ENCODE results near the gene PSME1. TPM values are rescaled to one million over a fixed set of nuclear protein-coding genes. Genes with fewer than 3 reads are reported as not detected.

PSME1 gene
- total RNA-seq, 2 donors from 2014 or later, result 68.6 to 108 TPM

- no peaks in the 10 kb centered on the region for H3K9me3 ChIP-seq (ENCODE audit: control insufficient read depth, low read length)
- H3K9ac ChIP-seq (ENCODE audit: extremely low read depth, low read length, poor library complexity, severe bottlenecking), result no peak overlapping the region
- no peaks in the 10 kb centered on the region for H3K27me3 ChIP-seq (ENCODE audit: control insufficient read depth, insufficient read depth, low read length, poor library complexity, severe bottlenecking)
- peaks cover 61% of the 10 kb centered on the region for H3K36me3 ChIP-seq (ENCODE audit: control insufficient read depth, insufficient read depth, low read length)
- H3K4me3 Mint-ChIP-seq, result no peak overlapping the region
- H3K27ac ChIP-seq (ENCODE audit: low read depth, low read length), result no peak overlapping the region
- 95 to 100% methylated on average over 3 to 11 of the region's 11 CpGs for WGBS, 2 experiments (ENCODE audit: insufficient coverage in 1 of 2, insufficient read length in 1 of 2)
- H3K4me1 Mint-ChIP-seq, result peaks cover 10% of the 10 kb centered on the region
- DNase-seq, result no peak
- no peak overlapping the region for H3K27ac Mint-ChIP-seq
- peaks cover 6% of the 10 kb centered on the region for H3K4me1 ChIP-seq (ENCODE audit: control insufficient read depth, insufficient read depth, low read length)
- TF ChIP-seq, protein P1, sequence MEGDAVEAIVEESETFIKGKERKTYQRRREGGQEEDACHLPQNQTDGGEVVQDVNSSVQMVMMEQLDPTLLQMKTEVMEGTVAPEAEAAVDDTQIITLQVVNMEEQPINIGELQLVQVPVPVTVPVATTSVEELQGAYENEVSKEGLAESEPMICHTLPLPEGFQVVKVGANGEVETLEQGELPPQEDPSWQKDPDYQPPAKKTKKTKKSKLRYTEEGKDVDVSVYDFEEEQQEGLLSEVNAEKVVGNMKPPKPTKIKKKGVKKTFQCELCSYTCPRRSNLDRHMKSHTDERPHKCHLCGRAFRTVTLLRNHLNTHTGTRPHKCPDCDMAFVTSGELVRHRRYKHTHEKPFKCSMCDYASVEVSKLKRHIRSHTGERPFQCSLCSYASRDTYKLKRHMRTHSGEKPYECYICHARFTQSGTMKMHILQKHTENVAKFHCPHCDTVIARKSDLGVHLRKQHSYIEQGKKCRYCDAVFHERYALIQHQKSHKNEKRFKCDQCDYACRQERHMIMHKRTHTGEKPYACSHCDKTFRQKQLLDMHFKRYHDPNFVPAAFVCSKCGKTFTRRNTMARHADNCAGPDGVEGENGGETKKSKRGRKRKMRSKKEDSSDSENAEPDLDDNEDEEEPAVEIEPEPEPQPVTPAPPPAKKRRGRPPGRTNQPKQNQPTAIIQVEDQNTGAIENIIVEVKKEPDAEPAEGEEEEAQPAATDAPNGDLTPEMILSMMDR (conservative IDR thresholded peaks at IDR 0.05), result no peak
- no peaks in the 10 kb centered on the region for H3K27me3 Mint-ChIP-seq (ENCODE audit: insufficient read depth)
- peaks cover 63% of the 10 kb centered on the region for H3K36me3 Mint-ChIP-seq (ENCODE audit: low read depth)
- H3K4me3 ChIP-seq (ENCODE audit: low read length), result no peak overlapping the region
- H3K9me3 Mint-ChIP-seq, result no peaks in the 10 kb centered on the region
Measured at GRCh38 chr14:24159777-24160498, 23.9 kb downstream of the PSME1 start.

GRCh38 chr14:24160499-24160849, 24.5 kb downstream of the PSME1 start:
- DNase-seq, result no peak
- Mint-ChIP-seq H3K4me1 (peaks cover 10% of the 10 kb centered on the region), H3K27ac (no peak overlapping the region), H3K27me3 (ENCODE audit: insufficient read depth) (no peaks in the 10 kb centered on the region), H3K36me3 (ENCODE audit: low read depth) (peaks cover 59% of the 10 kb centered on the region), H3K9me3 (no peaks in the 10 kb centered on the region), H3K4me3 (no peak overlapping the region)
- 98% methylated on average over 4 of the region's 4 CpGs; no CpG with 5 or more reads in 1 of the 2 experiments for WGBS, 2 experiments (ENCODE audit: insufficient coverage in 1 of 2, insufficient read length in 1 of 2)
- Histone ChIP-seq H3K27ac (ENCODE audit: low read depth, low read length) (no peak overlapping the region), H3K9ac (ENCODE audit: extremely low read depth, low read length, poor library complexity, severe bottlenecking) (no peak overlapping the region), H3K36me3 (ENCODE audit: control insufficient read depth, insufficient read depth, low read length) (peaks cover 55% of the 10 kb centered on the region), H3K4me1 (ENCODE audit: control insufficient read depth, insufficient read depth, low read length) (peaks cover 6% of the 10 kb centered on the region), H3K9me3 (ENCODE audit: control insufficient read depth, low read length) (no peaks in the 10 kb centered on the region), H3K27me3 (ENCODE audit: control insufficient read depth, insufficient read depth, low read length, poor library complexity, severe bottlenecking) (no peaks in the 10 kb centered on the region), H3K4me3 (ENCODE audit: low read length) (no peak overlapping the region)
- TF ChIP-seq, protein P1 (conservative IDR thresholded peaks at IDR 0.05), result no peak

- H3K27ac ChIP-seq (ENCODE audit: low read depth, low read length), result no peak within 1 kb of the TSS
- no peaks in the 10 kb centered on the region for H3K9me3 Mint-ChIP-seq
- no peaks in the 10 kb centered on the region for H3K27me3 ChIP-seq (ENCODE audit: control insufficient read depth, insufficient read depth, low read length, poor library complexity, severe bottlenecking)
- H3K4me3 ChIP-seq (ENCODE audit: low read length), result peak within 1 kb of the TSS; percentile 72
- WGBS, 2 experiments (ENCODE audit: insufficient coverage in 1 of 2, insufficient read length in 1 of 2), result 4 to 13% methylated on average over 7 to 11 of the region's 12 CpGs
- peaks cover 56% of the 10 kb centered on the region for H3K36me3 Mint-ChIP-seq (ENCODE audit: low read depth)
- peaks cover 50% of the 10 kb centered on the region for H3K36me3 ChIP-seq (ENCODE audit: control insufficient read depth, insufficient read depth, low read length)
- H3K27ac Mint-ChIP-seq, result peak within 1 kb of the TSS; percentile 89
- H3K9ac ChIP-seq (ENCODE audit: extremely low read depth, low read length, poor library complexity, severe bottlenecking), result peak within 1 kb of the TSS; percentile 28
- no peaks in the 10 kb centered on the region for H3K9me3 ChIP-seq (ENCODE audit: control insufficient read depth, low read length)
- H3K4me3 Mint-ChIP-seq, result peak within 1 kb of the TSS; percentile 52
- no peaks in the 10 kb centered on the region for H3K27me3 Mint-ChIP-seq (ENCODE audit: insufficient read depth)
- TF ChIP-seq, protein P1 (conservative IDR thresholded peaks at IDR 0.05), result peak; percentile 96
- H3K4me1 ChIP-seq (ENCODE audit: control insufficient read depth, insufficient read depth, low read length), result peaks cover 6% of the 10 kb centered on the region
- H3K4me1 Mint-ChIP-seq, result peaks cover 10% of the 10 kb centered on the region
- peak; percentile 99 for DNase-seq
Measured at GRCh38 chr14:24160850-24161804, 25.1 kb downstream of the PSME1 start, which contains the start of gene IRF9. Gene IRF9, plus strand, starts transcription at chr14:24161265. Its CDS starts 880 bp downstream, at chr14:24162145.

All from endodermal cell (in vitro differentiated cells).